LHCN-M2 (cell line): ENCODE data around the gene SNX6. TPM values are rescaled to one million over a fixed set of nuclear protein-coding genes. Genes with fewer than 3 reads are reported as not detected.
"Not testable (repeated sequence)": the region's sequence is repeated elsewhere in the genome, so short reads cannot be mapped to it uniquely, and the experiment has no call there.

Source experiments
- DNase-seq: peaks from one replicate; pipeline ENCODE4 v3.0.0-alpha.2; 2012; ENCODE audit warnings: low read depth
- total RNA-seq: library from RNA; depleted of rRNA; stranded (reverse); fragments of >200 nt; gene quantifications from 2 replicates; pipeline ENCODE4 v1.2.3, GENCODE V29; 2014; rRNA removed

Gene SNX6
- total RNA-seq, 1 experiment from 2014 or later, result 271 TPM

DNA sequence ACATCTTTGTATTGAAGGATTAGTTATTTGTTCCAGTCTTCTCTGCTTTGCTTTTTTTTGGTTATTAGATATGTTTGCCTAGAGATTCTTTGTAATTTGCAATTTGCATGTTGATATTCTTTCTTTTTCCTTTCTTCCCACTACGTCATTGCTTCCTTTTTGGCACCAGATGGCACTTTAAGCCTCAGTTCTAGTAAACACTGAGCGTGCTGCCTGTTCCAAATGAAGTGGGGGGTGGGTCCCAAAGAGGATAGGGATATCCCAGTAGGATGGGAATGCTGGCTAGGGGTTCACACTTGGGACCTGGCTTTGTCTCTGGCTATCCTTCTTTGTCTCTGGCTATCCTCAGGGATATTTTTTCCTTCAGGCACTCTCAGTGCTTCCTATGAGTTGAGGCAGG is 107.5 kb downstream of the SNX6 start:
- no peak for DNase-seq

DNA sequence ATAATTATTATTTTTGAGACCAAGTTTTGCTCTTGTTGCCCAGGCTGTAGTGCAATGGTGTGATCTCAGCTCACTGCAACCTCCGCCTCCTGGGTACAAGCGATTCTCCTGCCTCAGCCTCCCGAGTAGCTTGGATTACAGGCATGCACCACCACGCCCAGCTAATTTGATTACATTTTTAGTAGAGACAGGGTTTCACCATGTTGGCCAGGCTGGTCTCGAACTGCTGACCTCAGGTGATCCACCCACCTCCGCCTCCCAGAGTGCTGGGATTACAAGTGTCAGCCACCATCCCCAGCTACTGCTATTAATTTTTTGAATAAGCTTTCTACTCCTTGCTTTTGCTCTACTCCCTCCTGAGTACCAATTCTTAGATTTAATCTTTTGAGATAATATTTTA is 108.9 kb downstream of the SNX6 start:
- not testable (repeated sequence) for DNase-seq

DNA sequence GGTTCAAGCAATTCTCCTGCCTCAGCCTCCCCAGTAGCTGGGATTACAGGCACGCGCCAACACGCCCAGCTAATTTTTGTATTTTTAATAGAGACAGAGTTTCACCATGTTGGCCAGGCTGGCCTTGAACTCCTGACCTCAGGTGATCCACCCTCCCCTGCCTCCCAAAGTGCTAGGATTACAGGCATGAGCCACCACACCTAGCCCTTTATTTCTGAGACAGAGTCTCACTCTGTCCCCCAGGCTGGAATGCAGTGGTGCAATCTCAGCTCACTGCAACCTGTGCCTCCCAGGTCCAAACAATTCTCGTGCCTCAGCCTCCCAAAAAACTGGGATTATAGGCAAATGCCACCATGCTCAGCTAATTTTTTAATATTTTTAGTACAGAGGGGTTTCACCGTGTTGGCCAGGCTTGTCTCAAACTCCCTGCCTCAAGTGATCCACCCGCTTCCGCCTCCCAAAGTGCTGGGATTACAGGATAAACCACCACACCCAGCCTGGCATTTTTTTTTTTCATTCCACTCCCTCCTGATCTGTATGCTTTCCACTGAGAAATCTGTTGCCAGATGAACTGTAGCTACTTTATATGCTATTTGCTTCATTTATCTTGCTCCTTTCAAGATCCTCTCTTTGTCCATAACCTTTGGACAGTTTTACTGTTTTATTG is 109.5 kb downstream of the SNX6 start:
- not testable (repeated sequence) for DNase-seq

Other genes starting within 250 kb of the SNX6 start
- gene SPTSSA, start 167.9 kb downstream of the SNX6 start, total RNA-seq, result 10.7 and 14.6 TPM in 2 replicates
- 33.5 and 37.1 TPM in 2 replicates for gene EAPP, start 90.4 kb downstream of the SNX6 start, total RNA-seq
- gene CFL2, start 84.4 kb upstream of the SNX6 start, total RNA-seq, result 126 and 151 TPM in 2 replicates
- gene BAZ1A, start 245.2 kb upstream of the SNX6 start, total RNA-seq, result 39.4 and 49.1 TPM in 2 replicates